ENCODE results near the gene HEBP2.

DNA sequence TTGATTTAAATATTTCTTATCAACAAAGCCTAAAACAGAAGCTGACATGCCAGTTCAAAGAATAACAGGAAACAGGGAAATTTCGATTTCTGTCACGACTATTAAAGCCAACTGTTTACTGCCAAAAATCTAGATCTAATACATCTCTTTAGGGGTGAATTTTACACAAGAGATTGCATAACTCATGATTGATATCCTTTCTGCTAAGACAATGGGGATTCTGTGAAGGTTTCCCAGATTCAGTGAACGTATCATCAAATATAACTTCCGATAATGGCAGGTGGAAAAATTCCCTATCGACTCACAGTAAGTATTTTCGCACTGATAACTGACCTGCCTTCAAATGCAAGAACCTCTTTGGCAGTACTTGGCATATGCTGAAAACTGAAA lies 52.4 kb downstream of the HEBP2 start:
- no peak for TF ChIP-seq CTCF (IDR thresholded peaks at IDR 0.05)
- TF ChIP-seq POLR2A (IDR thresholded peaks at IDR 0.05) = no peak
